Measurements from ENCODE around the gene NFIX. TPM values are rescaled to one million over a fixed set of nuclear protein-coding genes. Genes with fewer than 3 reads are reported as not detected.
A peak's percentile ranks its signal among the peaks of the same experiment; 100 is the strongest.

Gene NFIX
- total and polyA plus RNA-seq, 9 of the 15 experiments (the other 6 are each of a cell fraction or from before 2014, with no cell fraction given) = 0.28 to 26.8 (median 5.4) TPM

GRCh38 chr19:13100031-13100588, 104.8 kb downstream of the NFIX start (continued):
- TF ChIP-seq PTTG1 (tag; IDR thresholded peaks at IDR 0.05; ENCODE audit: low read depth) (no peak), KLF1 (tag; IDR thresholded peaks at IDR 0.05) (no peak)

GRCh38 chr19:13100841-13101589, 105.7 kb downstream of the NFIX start:
- FAIRE-seq (peak; percentile 51), DNase-seq (ENCODE audit: extremely low read depth in 1 of 4, low spot score in 3 of 4) (peak; percentile 56 to 81 (median 61)), ATAC-seq (peak; percentile 6; the same call in 2 of the 3 replicates)
- POLR2A ChIA-PET = interaction anchor here (0.5 to 3.1 kb wide), 12 partner anchors 11 to 181 kb away, joined by 3 to 16 read pairs (median 3); no protein-coding TSS in a partner anchor
- peak overlapping the region; percentile 98 for H3K27ac ChIP-seq (ENCODE audit: extremely low read depth, low read depth, low read length)
- no peaks in the 10 kb centered on the region for H3K9me3 ChIP-seq (replicated peaks; ENCODE audit: control insufficient read depth, insufficient read depth, low read depth, low read length)
- peak overlapping the region; percentile 99 for H3K4me2 ChIP-seq (ENCODE audit: insufficient read depth, low read length)
- H2AFZ ChIP-seq (ENCODE audit: low read depth, low read length) = no peak overlapping the region
- H3K79me2 ChIP-seq (ENCODE audit: control insufficient read depth, insufficient read depth, low read length) = peaks cover 60% of the 10 kb centered on the region
- BruUV-seq (replicated peaks) = no TSS peak
- no peaks in the 10 kb centered on the region for H3K27me3 ChIP-seq (ENCODE audit: control insufficient read depth in 2 of 2, insufficient read depth in 2 of 2, low read length in 2 of 2)
- in situ Hi-C loops (cut with MboI) (no loop called here), intact Hi-C loops (cut with micrococcal nuclease) (loop anchor here (10.0 kb wide), 1 partner anchor 134 kb away; no protein-coding TSS in a partner anchor)
- H4K20me1 ChIP-seq (replicated peaks; ENCODE audit: control insufficient read depth, insufficient read depth, low read length) = no peaks in the 10 kb centered on the region
- 12% methylated on average over 11 of the region's 18 CpGs for WGBS (ENCODE audit: insufficient coverage, low coverage, missing lambda C conversion rate)
- peaks cover 32 to 77% of the 10 kb centered on the region in 2 experiments for H3K4me1 ChIP-seq (replicated peaks in 1 of 2; ENCODE audit: control insufficient read depth in 2 of 2, insufficient read depth in 2 of 2, low read length in 2 of 2)
- H3K4me3 ChIP-seq = peak overlapping the region; percentile 98
- H3K9me1 ChIP-seq (ENCODE audit: control insufficient read depth, insufficient read depth, low read length) = no peaks in the 10 kb centered on the region
- peak overlapping the region; percentile 95 to 99 for H3K9ac ChIP-seq (ENCODE audit: insufficient read depth in 1 of 2, low read depth in 2 of 2, low read length in 2 of 2)
- H3K36me3 ChIP-seq (ENCODE audit: control insufficient read depth, insufficient read depth, low read length) = peaks cover 44% of the 10 kb centered on the region
- CTCF ChIA-PET (ENCODE audit: low intra/inter-chr PET ratio) = interaction anchor here (1.2 kb wide), 1 partner anchor 162 kb away, joined by 5 read pairs; no protein-coding TSS in a partner anchor
- TF ChIP-seq HDAC8 (tag; IDR thresholded peaks at IDR 0.05) (no peak), ZNF583 (CRISPR knock-in tag; IDR thresholded peaks at IDR 0.05) (no peak), THAP12 (CRISPR knock-in tag; IDR thresholded peaks at IDR 0.05) (no peak), CAMTA2 (CRISPR knock-in tag; conservative IDR thresholded peaks at IDR 0.05) (no peak), ZNF41 (CRISPR knock-in tag; conservative IDR thresholded peaks at IDR 0.05) (no peak), E2F3 (CRISPR knock-in tag; IDR thresholded peaks at IDR 0.05) (no peak), RBFOX2 (IDR thresholded peaks at IDR 0.05; ENCODE audit: low read depth, low read length) (peak; percentile 67), MYC (IDR thresholded peaks at IDR 0.05; ENCODE audit: low read depth, low read length) (peak; percentile 53; the same call in 1 of the 2 replicates), MYC (CRISPR knock-in tag; IDR thresholded peaks at IDR 0.05; ENCODE audit: borderline replicate concordance, low read depth) (no peak), TCF3 (CRISPR knock-in tag; IDR thresholded peaks at IDR 0.05) (no peak), ZBTB49 (CRISPR knock-in tag; IDR thresholded peaks at IDR 0.05; ENCODE audit: borderline replicate concordance) (no peak), TAF15 (IDR thresholded peaks at IDR 0.05; ENCODE audit: low read depth, low read length) (no peak)
